Mammary epithelial cell (primary cell): Measurements from ENCODE around the gene RAD52.

ENCODE experiments used
- CTCF ChIP-seq, 2 donors: IDR thresholded peaks in 1 of 2; conservative IDR thresholded peaks in 1 of 2; 2 replicates each; pipeline ENCODE4 v1.5.1; 2011 to 2012; ENCODE audit warnings: inconsistent platforms in 2 of 2, low read length in 2 of 2, mild to moderate bottlenecking in 2 of 2, control low read depth in 1 of 2, low read depth in 1 of 2; ENCODE audit not compliant: insufficient read depth in 1 of 2; ENCODE audit errors: extremely low read depth in 1 of 2
- EZH2 ChIP-seq: IDR thresholded peaks from 2 replicates; pipeline ENCODE4 v1.6.1; 2012; ENCODE audit warnings: low read length, inconsistent platforms, borderline replicate concordance

GRCh38 chr12:948238-948637 lies 1.3 kb downstream of the RAD52 start:
- no peak for TF ChIP-seq CTCF (conservative IDR thresholded peaks at IDR 0.05 in 1 of 2, IDR thresholded peaks at IDR 0.05 in 1 of 2; ENCODE audit: extremely low read depth in 1 of 2, insufficient read depth in 1 of 2, low read depth in 1 of 2, low read length in 2 of 2)
- no peak for TF ChIP-seq EZH2
